HepG2 (cell line): ENCODE data around the gene C16orf89. TPM values are rescaled to one million over a fixed set of nuclear protein-coding genes. Genes with fewer than 3 reads are reported as not detected.

Source experiments
- ARNTL ChIP-seq: sonication (generic); formaldehyde crosslinking; IDR thresholded peaks from 2 replicates; pipeline ENCODE4 v1.4.0; 2020; ENCODE audit warnings: mild to moderate bottlenecking, missing genetic modification reagents
- IRX3 ChIP-seq: sonication (generic); formaldehyde crosslinking; IDR thresholded peaks from 2 replicates; pipeline ENCODE4 v1.8.1; 2023; ENCODE audit warnings: mild to moderate bottlenecking, low read depth, missing genetic modification reagents, borderline replicate concordance
- MAX ChIP-seq: IDR thresholded peaks from 2 replicates; pipeline ENCODE4 v1.6.1; 2012; ENCODE audit warnings: inconsistent platforms
- MEF2D ChIP-seq: sonication (generic); formaldehyde crosslinking; IDR thresholded peaks from 2 replicates; pipeline ENCODE4 v1.5.1; 2020; ENCODE audit warnings: mild to moderate bottlenecking, missing genetic modification reagents
- MXD3 ChIP-seq: IDR thresholded peaks from 2 replicates; pipeline ENCODE4 v1.6.1; 2016; ENCODE audit warnings: mild to moderate bottlenecking, missing biosample characterization, missing genetic modification reagents
- NCOA1 ChIP-seq: sonication (generic); formaldehyde crosslinking; IDR thresholded peaks from 2 replicates; pipeline ENCODE4 v1.9.0; 2021; ENCODE audit warnings: missing genetic modification reagents
- NFKB2 ChIP-seq: sonication (generic); formaldehyde crosslinking; IDR thresholded peaks from 2 replicates; pipeline ENCODE4 v1.4.0; 2020; ENCODE audit warnings: missing genetic modification reagents, borderline replicate concordance
- SOX5 ChIP-seq: IDR thresholded peaks from 2 replicates; pipeline ENCODE4 v1.6.1; 2016; ENCODE audit warnings: borderline replicate concordance
- STAT6 ChIP-seq: sonication (generic); formaldehyde crosslinking; IDR thresholded peaks from 2 replicates; pipeline ENCODE4 v1.4.0; 2020; ENCODE audit warnings: missing genetic modification reagents, mild to moderate bottlenecking, borderline replicate concordance
- TCF12 ChIP-seq, 2 experiments: fragments of 450-650 bp in 1 of 2; sonication (generic) in 1 of 2; formaldehyde crosslinking in 1 of 2; IDR thresholded peaks; 2 replicates each; pipeline versions ENCODE4 v1.6.1 to v1.8.0; 2017 to 2022; ENCODE audit warnings: antibody characterized with exemption in 1 of 2, mild to moderate bottlenecking in 1 of 2, missing genetic modification reagents in 1 of 2, moderate library complexity in 1 of 2
- TIGD3 ChIP-seq: sonication (generic); formaldehyde crosslinking; IDR thresholded peaks from 2 replicates; pipeline ENCODE4 v1.5.1; 2020; ENCODE audit warnings: mild to moderate bottlenecking, missing genetic modification reagents, borderline replicate concordance
- USF2 ChIP-seq, 2 experiments: sonication (generic) in 1 of 2; formaldehyde crosslinking in 1 of 2; IDR thresholded peaks; 2 replicates each; pipeline versions ENCODE4 v1.5.1 to v1.6.1; 2011 to 2020; ENCODE audit warnings: borderline replicate concordance in 1 of 2, low read depth in 1 of 2, low read length in 1 of 2, mild to moderate bottlenecking in 1 of 2, missing genetic modification reagents in 1 of 2, moderate library complexity in 1 of 2
- ZBED4 ChIP-seq: sonication (generic); formaldehyde crosslinking; IDR thresholded peaks from 2 replicates; pipeline ENCODE4 v1.4.0; 2020; ENCODE audit warnings: missing genetic modification reagents, borderline replicate concordance
- ZNF274 ChIP-seq: sonication (generic); formaldehyde crosslinking; IDR thresholded peaks from 2 replicates; pipeline ENCODE4 v1.5.1; 2020; ENCODE audit warnings: mild to moderate bottlenecking, missing genetic modification reagents
- ZNF326 ChIP-seq: sonication (generic); formaldehyde crosslinking; IDR thresholded peaks from 2 replicates; pipeline ENCODE4 v1.4.0; 2020; ENCODE audit warnings: missing genetic modification reagents, borderline replicate concordance
- polyA plus RNA-seq, 8 experiments: library from polyadenylated mRNA; depleted of rRNA in 3 of 8; stranded (reverse) in 7 of 8; unstranded in 1 of 8; fragments of >200 nt; fragmentation: Illumina TruSeq in 4 of 8; extraction: Trizol in 4 of 8; gene quantifications; 2 replicates each; pipeline versions ENCODE4 v1.2.1 to v1.2.3, GENCODE V29; 2011 to 2016; ENCODE audit warnings: low read depth in 4 of 8, missing spikeins in 1 of 8, mixed read lengths in 1 of 8; ENCODE audit not compliant: insufficient read depth in 1 of 8
- total RNA-seq, 5 experiments: library from RNA; depleted of rRNA; stranded (reverse); fragments of >200 nt; fragmentation: Illumina TruSeq; extraction: Trizol; gene quantifications; 2 replicates each; pipeline ENCODE4 v1.2.3, GENCODE V29; 2016; ENCODE audit warnings: low read depth in 1 of 5

C16orf89 gene
- total and polyA plus RNA-seq, 2 of the 13 experiments (the other 11 are each of a cell fraction or from before 2014, with no cell fraction given): 1.9 to 3.4 TPM

DNA sequence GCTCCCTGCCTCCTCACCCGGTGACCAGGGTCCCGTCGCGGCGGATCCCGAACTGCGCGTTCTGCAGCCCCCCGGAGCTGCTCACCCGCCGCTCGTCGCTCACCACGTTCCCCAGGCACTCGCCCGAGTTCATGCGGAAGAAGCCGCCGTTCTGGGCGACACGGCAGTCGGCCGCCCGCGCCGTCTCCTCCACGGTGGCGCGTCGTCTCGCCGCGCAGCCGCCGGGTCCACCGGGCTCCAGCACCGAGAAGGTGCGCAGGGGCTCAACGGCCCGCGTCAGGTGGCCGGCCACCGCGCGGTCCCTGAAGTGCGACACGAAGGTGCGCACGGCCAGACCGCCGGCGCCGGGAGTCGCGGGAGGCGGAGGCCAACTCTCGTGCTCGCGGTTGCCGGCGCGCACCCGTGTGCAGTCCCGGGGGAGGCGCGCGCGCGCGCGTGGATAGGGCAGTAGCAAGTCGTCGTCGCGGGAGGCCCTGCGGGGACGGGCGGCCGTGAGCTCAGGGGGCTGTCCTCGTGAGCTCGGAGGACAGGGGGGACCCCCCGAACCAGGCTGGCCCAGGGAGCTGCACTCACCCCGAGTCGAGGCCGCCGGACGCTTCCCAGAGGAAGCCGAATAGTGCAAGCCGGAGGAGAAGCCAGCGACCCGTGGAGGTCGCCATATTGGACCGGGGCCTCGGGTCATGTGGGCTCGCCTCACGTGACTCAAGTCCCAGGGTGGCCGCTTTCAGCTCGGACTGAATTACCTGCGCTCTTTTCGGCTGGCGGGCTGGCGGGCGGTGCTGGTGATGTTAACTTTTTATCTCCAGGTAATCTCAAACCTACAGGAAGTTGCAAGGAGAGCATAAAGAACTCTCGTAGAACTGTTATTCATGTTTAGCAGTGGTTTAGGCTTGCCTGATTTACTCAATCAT, 32.2 kb downstream of the C16orf89 start, which contains the start of gene NAGPA (continued):
- TF ChIP-seq ZBED4 (CRISPR knock-in tag) (peak; percentile 37; the same call in 1 of the 2 replicates), IRX3 (CRISPR knock-in tag) (no peak), MXD3 (peak; percentile 98), ARNTL (peak; percentile 56; the same call in 1 of the 2 replicates), NCOA1 (CRISPR knock-in tag) (no peak; the same call in 1 of the 2 replicates), ZNF326 (CRISPR knock-in tag) (no peak), MAX (peak; percentile 92), ZNF274 (CRISPR knock-in tag) (peak; percentile 61; the same call in 1 of the 2 replicates), TIGD3 (peak; percentile 81), MEF2D (CRISPR knock-in tag) (peak; percentile 72; the same call in 1 of the 2 replicates), NFKB2 (peak; percentile 94), SOX5 (CRISPR knock-in tag) (peak; percentile 50; the same call in 1 of the 2 replicates), TCF12 (IDR thresholded peaks at IDR 0.05) (no peak), TCF12 (CRISPR knock-in tag; IDR thresholded peaks at IDR 0.05) (peak; percentile 84), STAT6 (0 out of 2 replicates have a peak, but pooled peaks have one; percentile 33), USF2 (IDR thresholded peaks at IDR 0.05; ENCODE audit: low read depth, low read length) (peak; percentile 99), USF2 (CRISPR knock-in tag; IDR thresholded peaks at IDR 0.05; ENCODE audit: borderline replicate concordance) (peak; percentile 99; the same call in 1 of the 2 replicates)
